NCI-H1436 treated with DMSO at 0.1 percent for 48 hours (cell line): Measurements from ENCODE around the gene PPFIBP1.
"Not testable (repeated sequence)": the region's sequence is repeated elsewhere in the genome, so short reads cannot be mapped to it uniquely, and the experiment has no call there.

Experiments used
- DNase-seq: peaks from one replicate; lab custom pipeline; 2025; lab: John Stamatoyannopoulos, UW

PPFIBP1 gene

GRCh38 chr12:27592548-27592947 is 68.5 kb downstream of the PPFIBP1 start:
- no peak for DNase-seq

- DNase-seq, result no peak
Measured at GRCh38 chr12:27593266-27593665, 69.3 kb downstream of the PPFIBP1 start.

- DNase-seq, result no peak
Measured at GRCh38 chr12:27595231-27595642, 71.2 kb downstream of the PPFIBP1 start.

GRCh38 chr12:27598866-27599265 is 74.9 kb downstream of the PPFIBP1 start:
- DNase-seq, result not testable (repeated sequence)

- not testable (repeated sequence) for DNase-seq
Measured at GRCh38 chr12:27601056-27601828, 77.2 kb downstream of the PPFIBP1 start.

- no peak for DNase-seq
Measured at GRCh38 chr12:27602516-27602915, 78.5 kb downstream of the PPFIBP1 start.

- no peak for DNase-seq
Measured at GRCh38 chr12:27604431-27604830, 80.4 kb downstream of the PPFIBP1 start.

- DNase-seq, result no peak
Measured at GRCh38 chr12:27606986-27607385, 83.0 kb downstream of the PPFIBP1 start.

- DNase-seq, result no peak
Measured at GRCh38 chr12:27607591-27607990, 83.6 kb downstream of the PPFIBP1 start.

GRCh38 chr12:27608890-27609289 is 84.9 kb downstream of the PPFIBP1 start:
- DNase-seq, result no peak

GRCh38 chr12:27610374-27610773 is 86.4 kb downstream of the PPFIBP1 start:
- DNase-seq, result no peak

GRCh38 chr12:27614386-27614785 is 90.4 kb downstream of the PPFIBP1 start:
- DNase-seq, result no peak

- DNase-seq, result no peak
Measured at GRCh38 chr12:27614866-27615265, 90.9 kb downstream of the PPFIBP1 start.

GRCh38 chr12:27615331-27615891 is 91.4 kb downstream of the PPFIBP1 start:
- DNase-seq, result no peak

GRCh38 chr12:27616356-27617142 is 92.5 kb downstream of the PPFIBP1 start:
- no peak for DNase-seq

GRCh38 chr12:27618836-27619235 is 94.8 kb downstream of the PPFIBP1 start:
- no peak for DNase-seq

GRCh38 chr12:27619308-27619707 is 95.3 kb downstream of the PPFIBP1 start:
- DNase-seq, result no peak

- no peak for DNase-seq
Measured at GRCh38 chr12:27620121-27620520, 96.1 kb downstream of the PPFIBP1 start.

- DNase-seq, result no peak
Measured at GRCh38 chr12:27622436-27623195, 98.6 kb downstream of the PPFIBP1 start.

GRCh38 chr12:27623645-27624044 is 99.6 kb downstream of the PPFIBP1 start:
- DNase-seq, result no peak

- DNase-seq, result no peak
Measured at GRCh38 chr12:27624586-27624985, 100.6 kb downstream of the PPFIBP1 start.
